BLaER1 treated with 17β-estradiol and CSF1 and Interleukin-3, amounts not matched to agents 10 nM and 100 nM (cell line): ENCODE measurements around the gene SCO2.
A peak's percentile ranks its signal among the peaks of the same experiment; 100 is the strongest.

Source experiments
- H3K27ac ChIP-seq, 11 experiments: shearing (Covaris generic); formaldehyde crosslinking; 2 replicates each; pipeline ENCODE4 v1.8.1; 2022
- H3K27me3 ChIP-seq, 11 experiments: shearing (Covaris generic); formaldehyde crosslinking; 2 replicates each; pipeline ENCODE4 v1.8.1; 2022
- H3K36me3 ChIP-seq, 11 experiments: shearing (Covaris generic); formaldehyde crosslinking; 2 replicates each; pipeline ENCODE4 v1.8.1; 2022
- H3K4me1 ChIP-seq, 10 experiments: shearing (Covaris generic); formaldehyde crosslinking; 2 replicates each; pipeline ENCODE4 v1.8.1; 2022
- H3K4me2 ChIP-seq, 11 experiments: shearing (Covaris generic); formaldehyde crosslinking; 2 replicates each; pipeline ENCODE4 v1.8.1; 2022
- H3K4me3 ChIP-seq, 10 experiments: shearing (Covaris generic); formaldehyde crosslinking; 2 replicates each; pipeline ENCODE4 v1.8.1; 2022
- H3K9ac ChIP-seq, 11 experiments: shearing (Covaris generic); formaldehyde crosslinking; 2 replicates each; pipeline ENCODE4 v1.8.1; 2022
- H3K9me3 ChIP-seq, 11 experiments: shearing (Covaris generic); formaldehyde crosslinking; replicated peaks in 1 of 11; 2 replicates each; pipeline ENCODE4 v1.8.1; 2022
- H4K20me1 ChIP-seq, 11 experiments: shearing (Covaris generic); formaldehyde crosslinking; 2 replicates each; pipeline ENCODE4 v1.8.1; 2022
- Cebpa-rat ChIP-seq, 11 experiments: shearing (Covaris generic); IDR thresholded peaks; 2 replicates each; pipeline ENCODE4 v1.8.1; 2022

SCO2 gene

GRCh38 chr22:50532824-50533796, 7.7 kb upstream of the SCO2 start:
- peak overlapping the region in 1 of 11 experiments; percentile 24; a peak in 1 of 22 replicates for H3K27ac ChIP-seq

GRCh38 chr22:50531962-50532674, 6.7 kb upstream of the SCO2 start:
- Histone ChIP-seq H3K9me3 (peaks cover 10 to 68% (median 25%) of the 10 kb centered on the region in 11 experiments; a peak in 20 of 22 replicates), H3K4me3 (peak overlapping the region in 5 of 10 experiments; percentile 52 to 65 (median 54); a peak in 8 of 20 replicates), H3K4me2 (peak overlapping the region in 6 of 11 experiments; percentile 95 to 99 (median 97); a peak in 9 of 22 replicates), H3K27me3 (peaks cover 43 to 65% (median 61%) of the 10 kb centered on the region in 11 experiments), H3K9ac (peak overlapping the region in 4 of 11 experiments; percentile 71 to 96 (median 82); a peak in 6 of 22 replicates), H3K36me3 (peaks cover 0 to 3% (median 0%) of the 10 kb centered on the region in 11 experiments; a peak in 1 of 22 replicates), H3K27ac (peak overlapping the region in 5 of 11 experiments; percentile 74 to 94 (median 77); a peak in 6 of 22 replicates), H3K4me1 (peaks cover 27 to 70% (median 49%) of the 10 kb centered on the region in 10 experiments), H4K20me1 (peaks cover 0 to 17% (median 0%) of the 10 kb centered on the region in 11 experiments; a peak in 4 of 22 replicates)
- TF ChIP-seq Cebpa-rat (IDR thresholded peaks at IDR 0.05): no peak

More at GRCh38 chr22:50532824-50533796, 7.7 kb upstream of the SCO2 start:
- Histone ChIP-seq H3K9me3 (peaks cover 10 to 78% (median 29%) of the 10 kb centered on the region in 11 experiments; a peak in 20 of 22 replicates), H3K27me3 (peaks cover 43 to 63% (median 61%) of the 10 kb centered on the region in 11 experiments), H4K20me1 (peaks cover 0 to 17% (median 0%) of the 10 kb centered on the region in 11 experiments; a peak in 4 of 22 replicates), H3K36me3 (peaks cover 0 to 11% (median 0%) of the 10 kb centered on the region in 11 experiments; a peak in 4 of 22 replicates), H3K9ac (no peak overlapping the region), H3K4me1 (peaks cover 17 to 70% (median 44%) of the 10 kb centered on the region in 10 experiments), H3K4me3 (no peak overlapping the region), H3K4me2 (peak overlapping the region in 2 of 11 experiments; percentile 12 to 59; a peak in 2 of 22 replicates)
- no peak for TF ChIP-seq Cebpa-rat (IDR thresholded peaks at IDR 0.05)

GRCh38 chr22:50531546-50531961, 6.2 kb upstream of the SCO2 start:
- Histone ChIP-seq H4K20me1 (peaks cover 0 to 17% (median 0%) of the 10 kb centered on the region in 11 experiments; a peak in 4 of 22 replicates), H3K36me3 (no peaks in the 10 kb centered on the region; a peak in 1 of 22 replicates), H3K9me3 (peaks cover 10 to 63% (median 25%) of the 10 kb centered on the region in 11 experiments; a peak in 20 of 22 replicates), H3K4me2 (peak overlapping the region; percentile 74 to 99 (median 96)), H3K4me1 (peaks cover 32 to 74% (median 54%) of the 10 kb centered on the region in 10 experiments), H3K9ac (peak overlapping the region in 8 of 11 experiments; percentile 57 to 96 (median 68); a peak in 12 of 22 replicates), H3K27ac (peak overlapping the region in 9 of 11 experiments; percentile 21 to 94 (median 74); a peak in 13 of 22 replicates), H3K4me3 (peak overlapping the region in 9 of 10 experiments; percentile 48 to 65 (median 54); a peak in 16 of 20 replicates), H3K27me3 (peaks cover 43 to 65% (median 61%) of the 10 kb centered on the region in 11 experiments)
- TF ChIP-seq Cebpa-rat (IDR thresholded peaks at IDR 0.05): no peak

DNA sequence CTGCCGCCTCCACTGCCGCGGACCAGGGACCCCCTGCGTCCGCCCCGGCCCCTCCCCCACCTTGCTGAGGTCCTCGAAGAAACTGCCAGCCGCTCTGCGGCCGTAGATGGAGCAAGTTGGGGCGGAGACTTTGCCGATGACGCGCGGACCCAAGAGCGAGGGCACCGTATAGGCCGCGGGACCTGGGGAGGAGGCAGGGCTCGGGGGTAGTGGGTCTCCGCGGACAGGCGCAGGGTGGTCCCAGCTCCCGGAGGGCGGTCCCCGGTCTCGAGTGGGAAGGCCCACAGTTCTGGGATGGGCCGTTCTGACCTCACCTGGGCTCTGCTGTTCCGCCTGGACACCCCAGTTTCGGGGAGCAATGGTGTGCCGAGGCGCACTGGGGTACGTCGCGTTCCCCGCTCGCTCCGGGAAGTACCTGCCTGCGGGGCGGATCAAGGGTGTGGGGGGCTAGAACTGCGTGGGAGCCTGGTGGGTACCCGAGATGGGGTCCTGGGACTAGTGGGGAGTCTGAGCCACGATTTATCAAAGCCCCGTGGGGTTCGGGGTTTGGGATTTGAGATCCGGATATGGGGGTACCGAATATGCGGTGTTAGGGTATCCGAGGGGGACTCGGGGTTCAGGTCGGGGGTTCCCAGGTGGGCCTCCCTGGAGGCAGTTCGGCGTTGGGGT, 5.6 kb upstream of the SCO2 start:
- H3K9ac ChIP-seq: peak overlapping the region; percentile 49 to 96 (median 66); a peak in 20 of 22 replicates
- peak overlapping the region; percentile 74 to 99 (median 96) for H3K4me2 ChIP-seq
- no peak for TF ChIP-seq Cebpa-rat (IDR thresholded peaks at IDR 0.05)
- peaks cover 43 to 65% (median 61%) of the 10 kb centered on the region in 11 experiments for H3K27me3 ChIP-seq
- no peaks in the 10 kb centered on the region; a peak in 1 of 22 replicates for H3K36me3 ChIP-seq
- H3K9me3 ChIP-seq: peaks cover 10 to 57% (median 25%) of the 10 kb centered on the region in 11 experiments; a peak in 20 of 22 replicates
- peaks cover 34 to 75% (median 56%) of the 10 kb centered on the region in 10 experiments for H3K4me1 ChIP-seq
- peak overlapping the region; percentile 21 to 94 (median 73); a peak in 19 of 22 replicates for H3K27ac ChIP-seq
- H4K20me1 ChIP-seq: peaks cover 0 to 17% (median 0%) of the 10 kb centered on the region in 11 experiments; a peak in 4 of 22 replicates
- peak overlapping the region; percentile 48 to 65 (median 54) for H3K4me3 ChIP-seq

DNA sequence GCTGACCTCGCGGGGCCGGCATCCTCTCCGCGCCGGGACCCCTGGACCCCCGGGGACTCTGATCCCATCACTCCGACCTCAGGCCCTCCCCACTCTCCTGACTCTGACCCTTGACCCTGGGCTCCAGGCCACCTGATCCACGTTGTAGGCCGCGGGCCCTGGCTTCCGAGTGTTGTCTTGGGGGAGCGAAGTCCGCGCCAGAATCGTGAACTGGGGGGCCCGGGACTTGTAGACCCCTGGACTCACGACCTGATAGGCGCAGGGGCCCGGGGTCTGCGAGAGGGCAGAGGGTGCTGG, 5.1 kb upstream of the SCO2 start:
- Histone ChIP-seq H3K4me3 (peak overlapping the region; percentile 48 to 65 (median 54)), H3K9me3 (peaks cover 10 to 52% (median 25%) of the 10 kb centered on the region in 11 experiments; a peak in 20 of 22 replicates), H3K9ac (peak overlapping the region; percentile 49 to 96 (median 66); a peak in 21 of 22 replicates), H3K27me3 (peaks cover 43 to 65% (median 61%) of the 10 kb centered on the region in 11 experiments), H3K4me1 (peaks cover 34 to 75% (median 56%) of the 10 kb centered on the region in 10 experiments), H3K36me3 (no peaks in the 10 kb centered on the region; a peak in 1 of 22 replicates), H3K4me2 (peak overlapping the region; percentile 74 to 99 (median 96)), H4K20me1 (peaks cover 0 to 17% (median 0%) of the 10 kb centered on the region in 11 experiments; a peak in 4 of 22 replicates), H3K27ac (peak overlapping the region; percentile 25 to 94 (median 73); a peak in 21 of 22 replicates)
- no peak for TF ChIP-seq Cebpa-rat (IDR thresholded peaks at IDR 0.05)

DNA sequence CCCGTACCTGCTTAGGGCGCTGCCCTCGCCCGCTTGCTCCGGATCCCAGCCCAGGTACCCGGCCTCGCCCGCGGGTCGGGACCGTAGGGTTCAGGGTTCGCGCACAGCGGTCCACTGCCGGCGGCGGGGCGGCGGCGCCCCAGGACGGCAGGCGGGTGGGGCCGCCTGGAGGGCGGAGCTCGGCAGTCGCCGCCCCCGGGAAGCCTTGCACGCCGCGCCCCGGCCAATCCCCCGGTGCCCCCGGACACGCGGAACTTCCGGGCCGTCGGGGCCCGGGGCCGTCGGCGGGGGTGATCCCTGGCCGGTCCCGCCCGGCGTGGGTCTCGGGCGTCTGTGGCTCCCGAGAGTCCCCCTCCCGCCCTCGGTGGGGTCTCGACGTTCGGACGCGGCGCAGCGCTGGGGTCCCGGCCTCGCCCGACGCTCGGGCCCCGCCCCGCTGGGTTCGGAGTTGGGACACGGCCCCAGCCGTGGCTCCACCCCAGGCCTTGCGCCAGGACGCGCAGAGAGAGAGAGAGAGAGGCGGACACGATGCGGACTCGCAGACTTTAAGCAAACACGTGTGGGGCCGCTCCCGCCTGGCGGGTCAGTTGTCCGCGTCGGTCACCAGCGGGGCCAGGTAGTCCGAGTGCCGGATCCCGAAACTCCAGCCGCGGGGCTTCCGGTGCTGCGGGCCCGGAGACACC, 4.6 kb upstream of the SCO2 start, which contains the start of gene TYMP:
Gene TYMP, minus strand, starts transcription at position 116 of the 683 bp plus-strand sequence. CDS start 303 bp downstream, outside the sequence.
- Histone ChIP-seq H3K27me3 (peaks cover 43 to 65% (median 61%) of the 10 kb centered on the region in 11 experiments), H3K9me3 (peaks cover 10 to 49% (median 25%) of the 10 kb centered on the region in 11 experiments; a peak in 20 of 22 replicates), H3K9ac (peak within 1 kb of the TSS; percentile 49 to 96 (median 66); a peak in 21 of 22 replicates), H3K4me3 (peak within 1 kb of the TSS; percentile 48 to 65 (median 54)), H3K4me2 (peak within 1 kb of the TSS; percentile 74 to 99 (median 96)), H3K4me1 (peaks cover 34 to 75% (median 56%) of the 10 kb centered on the region in 10 experiments), H3K36me3 (no peaks in the 10 kb centered on the region; a peak in 1 of 22 replicates), H3K27ac (peak within 1 kb of the TSS; percentile 25 to 94 (median 73); a peak in 21 of 22 replicates), H4K20me1 (peaks cover 0 to 18% (median under 1%) of the 10 kb centered on the region in 11 experiments; a peak in 9 of 22 replicates)
- no peak for TF ChIP-seq Cebpa-rat (IDR thresholded peaks at IDR 0.05)
